GM18873 (cell line): ENCODE measurements around the gene GH2.
"Not testable (repeated sequence)": the region's sequence is repeated elsewhere in the genome, so short reads cannot be mapped to it uniquely, and the experiment has no call there.

Source experiments
- ATAC-seq: cut with Tn5 transposase; IDR thresholded peaks from one replicate; pipeline ENCODE4 v1.9.1; 2021; ENCODE audit warnings: mild to moderate bottlenecking, moderate library complexity, moderate number of reproducible peaks; ENCODE audit not compliant: unreplicated experiment, low FRiP score

Gene GH2

GRCh38 chr17:63878413-63878812, 3.3 kb downstream of the GH2 start:
- not testable (repeated sequence) for ATAC-seq

GRCh38 chr17:63874693-63875092, 7.1 kb downstream of the GH2 start:
- ATAC-seq = not testable (repeated sequence)

- not testable (repeated sequence) for ATAC-seq
These were observed 7.6 kb downstream of the GH2 start for GRCh38 chr17:63874061-63874626.

GRCh38 chr17:63873577-63873976, 8.2 kb downstream of the GH2 start, which contains the start of gene CSH2:
Gene CSH2 (minus strand): TSS chr17:63873677. CDS start chr17:63873614, 63 bp downstream.
- ATAC-seq = not testable (repeated sequence)

GRCh38 chr17:63871646-63872365, 9.9 kb downstream of the GH2 start:
- ATAC-seq = not testable (repeated sequence)

- ATAC-seq = not testable (repeated sequence)
These were observed 11.5 kb downstream of the GH2 start for GRCh38 chr17:63870292-63870665.

- ATAC-seq = not testable (repeated sequence)
These were observed 12.1 kb downstream of the GH2 start for GRCh38 chr17:63869491-63870291.

- not testable (repeated sequence) for ATAC-seq
These were observed 15.1 kb downstream of the GH2 start for GRCh38 chr17:63866625-63867024.

GRCh38 chr17:63859257-63859656, 22.5 kb downstream of the GH2 start:
- ATAC-seq = no peak

GRCh38 chr17:63856425-63856824, 25.3 kb downstream of the GH2 start:
- ATAC-seq = not testable (repeated sequence)

- no peak for ATAC-seq
These were observed 26.6 kb downstream of the GH2 start for GRCh38 chr17:63855185-63855584.

GRCh38 chr17:63854709-63855108, 27.0 kb downstream of the GH2 start:
- ATAC-seq = no peak

- ATAC-seq = no peak
These were observed 28.5 kb downstream of the GH2 start for GRCh38 chr17:63853260-63853659.

GRCh38 chr17:63850401-63850800, 31.3 kb downstream of the GH2 start:
- ATAC-seq = no peak

- ATAC-seq = peak; percentile 59
These were observed 32.7 kb downstream of the GH2 start for GRCh38 chr17:63848834-63849689.

- ATAC-seq = no peak
These were observed 34.1 kb downstream of the GH2 start for GRCh38 chr17:63847525-63848249.

GRCh38 chr17:63845509-63845908, 36.2 kb downstream of the GH2 start:
- ATAC-seq = no peak

- no peak for ATAC-seq
These were observed 37.6 kb downstream of the GH2 start for GRCh38 chr17:63843910-63844677.

- ATAC-seq = not testable (repeated sequence)
These were observed 38.3 kb downstream of the GH2 start for GRCh38 chr17:63843387-63843888.
